22Rv1 (cell line): Measurements from ENCODE around the gene COMMD10.

Experiments
- CTCF ChIP-seq: fragments of 450-650 bp; IDR thresholded peaks from 2 replicates; pipeline ENCODE4 v1.5.1; 2017; ENCODE audit warnings: mild to moderate bottlenecking
- ZFX ChIP-seq: fragments of 450-650 bp; IDR thresholded peaks from 2 replicates; pipeline ENCODE4 v1.6.1; 2017; ENCODE audit warnings: antibody characterized with exemption, borderline replicate concordance

GRCh38 chr5:116306846-116307245 is 222.0 kb downstream of the COMMD10 start:
- no peak for TF ChIP-seq CTCF
- no peak for TF ChIP-seq ZFX
